H1 (cell line): ENCODE results near the gene NET1. TPM values are rescaled to one million over a fixed set of nuclear protein-coding genes. Genes with fewer than 3 reads are reported as not detected.

Experiments used
- CTCF ChIA-PET: fragments of 300-600 bp; sonication (Branson Sonifier 250); formaldehyde crosslinking; loops from one replicate; lab custom pipeline; 2021; ENCODE audit not compliant: partially characterized antibody; lab: Charles Lee
- POLR2A ChIA-PET: fragments of 300-600 bp; sonication (Branson Sonifier 250); formaldehyde crosslinking; loops from one replicate; lab custom pipeline; 2021; ENCODE audit warnings: inconsistent platforms; ENCODE audit not compliant: partially characterized antibody; lab: Charles Lee
- DNase-seq, 2 experiments: peaks; one replicate each; pipeline versions ENCODE4 v3.0.0 to v3.0.0-alpha.2; 2010 to 2022; ENCODE audit warnings: low spot score in 2 of 2, low read depth in 1 of 2, mixed read lengths in 1 of 2
- FAIRE-seq: peaks from 2 replicates; lab custom pipeline; 2011; peaks lifted over from hg19 to GRCh38; lab: Jason Lieb, UNC
- H2AFZ ChIP-seq: 2 replicates; pipeline ENCODE4 v1.8.1; 2012; ENCODE audit warnings: low read length, inconsistent platforms
- H2AK5ac ChIP-seq: 2 replicates; pipeline ENCODE4 v1.6.1; 2013; ENCODE audit warnings: low read depth, low read length
- H2BK120ac ChIP-seq: replicated peaks from 2 replicates; pipeline ENCODE3; 2013; ENCODE audit warnings: low read depth, low read length, inconsistent platforms
- H2BK12ac ChIP-seq: 2 replicates; pipeline ENCODE4 v1.6.1; 2013; ENCODE audit warnings: low read depth, low read length
- H2BK15ac ChIP-seq: 2 replicates; pipeline ENCODE4 v1.6.1; 2013; ENCODE audit warnings: low read length
- H2BK20ac ChIP-seq: 2 replicates; pipeline ENCODE4 v1.6.1; 2013; ENCODE audit warnings: low read length
- H2BK5ac ChIP-seq: 2 replicates; pipeline ENCODE4 v1.6.1; 2013; ENCODE audit warnings: low read depth, low read length
- H3K14ac ChIP-seq: 2 replicates; pipeline ENCODE4 v1.6.1; 2013; ENCODE audit warnings: inconsistent platforms; ENCODE audit not compliant: insufficient read length
- H3K18ac ChIP-seq: 2 replicates; pipeline ENCODE4 v1.6.1; 2013; ENCODE audit warnings: low read length; ENCODE audit errors: extremely low read depth
- H3K23ac ChIP-seq: 2 replicates; pipeline ENCODE4 v1.6.1; 2013; ENCODE audit warnings: inconsistent platforms; ENCODE audit not compliant: insufficient read length
- H3K23me2 ChIP-seq: 2 replicates; pipeline ENCODE4 v1.6.1; 2013; ENCODE audit warnings: low read depth, low read length
- H3K27ac ChIP-seq: 2 replicates; pipeline ENCODE4 v1.6.1; 2011; ENCODE audit warnings: low read depth, low read length, inconsistent platforms
- H3K27me3 ChIP-seq, 4 experiments: replicated peaks in 1 of 4; 1 replicate in 1 of 4; 2 replicates in 3 of 4; pipeline versions ENCODE4 v1.6.1 to v1.8.1; 2011 to 2013; ENCODE audit warnings: low read length in 3 of 4, mild to moderate bottlenecking in 3 of 4, inconsistent platforms in 2 of 4, mixed read lengths in 2 of 4, moderate library complexity in 1 of 4; ENCODE audit not compliant: control insufficient read depth in 3 of 4, insufficient read depth in 3 of 4; ENCODE audit errors: extremely low read depth in 1 of 4
- H3K36me3 ChIP-seq, 4 experiments: 2 replicates each; pipeline versions ENCODE4 v1.6.1 to v1.8.1; 2011 to 2013; ENCODE audit warnings: mild to moderate bottlenecking in 4 of 4, low read length in 3 of 4, moderate library complexity in 2 of 4, control low read depth in 1 of 4, inconsistent platforms in 1 of 4; ENCODE audit not compliant: insufficient read depth in 4 of 4, control insufficient read depth in 2 of 4
- H3K4ac ChIP-seq: replicated peaks from 2 replicates; pipeline ENCODE3; 2013; ENCODE audit warnings: low read length, low read depth, mixed read lengths, inconsistent platforms; ENCODE audit not compliant: insufficient read length
- H3K4me1 ChIP-seq, 4 experiments: replicated peaks in 1 of 4; 1 replicate in 1 of 4; 2 replicates in 3 of 4; pipeline versions ENCODE4 v1.6.1 to v1.8.1; 2011 to 2013; ENCODE audit warnings: low read length in 3 of 4, inconsistent platforms in 2 of 4, mixed read lengths in 1 of 4; ENCODE audit not compliant: insufficient read depth in 4 of 4, control insufficient read depth in 3 of 4
- H3K4me2 ChIP-seq, 2 experiments: 2 replicates each; pipeline versions ENCODE4 v1.6.1 to v1.8.1; 2011 to 2013; ENCODE audit warnings: low read depth in 2 of 2, low read length in 2 of 2, control low read depth in 1 of 2, inconsistent platforms in 1 of 2, mild to moderate bottlenecking in 1 of 2; ENCODE audit not compliant: insufficient read depth in 1 of 2
- H3K4me3 ChIP-seq, 4 experiments: fragments of 200-600, 300-600 bp in 1 of 4; sonication (generic), shearing (Covaris generic), sonication (Bioruptor Twin) in 1 of 4; 2 replicates each; pipeline versions ENCODE4 v1.5.1 to v1.8.1; 2011 to 2016; ENCODE audit warnings: low read length in 4 of 4, low read depth in 3 of 4, control low read depth in 2 of 4, inconsistent platforms in 2 of 4, mild to moderate bottlenecking in 2 of 4, mixed read lengths in 1 of 4, moderate library complexity in 1 of 4; ENCODE audit not compliant: insufficient read depth in 2 of 4; ENCODE audit errors: extremely low read depth in 1 of 4
- H3K56ac ChIP-seq: replicated peaks from 2 replicates; pipeline ENCODE3; 2013; ENCODE audit warnings: low read depth, mild to moderate bottlenecking, mixed read lengths, low read length, inconsistent platforms; ENCODE audit not compliant: insufficient read length
- H3K79me1 ChIP-seq: 2 replicates; pipeline ENCODE4 v1.6.1; 2013; ENCODE audit warnings: low read depth, low read length, control low read depth
- H3K79me2 ChIP-seq, 2 experiments: 2 replicates each; pipeline versions ENCODE4 v1.6.1 to v1.8.1; 2012 to 2013; ENCODE audit warnings: low read length in 2 of 2, mild to moderate bottlenecking in 2 of 2, inconsistent platforms in 1 of 2; ENCODE audit not compliant: insufficient read depth in 2 of 2, control insufficient read depth in 1 of 2
- H3K9ac ChIP-seq, 4 experiments: replicated peaks in 1 of 4; 1 replicate in 1 of 4; 2 replicates in 3 of 4; pipeline versions ENCODE4 v1.6.1 to v1.8.1; 2011 to 2013; ENCODE audit warnings: low read depth in 3 of 4, low read length in 3 of 4, control low read depth in 2 of 4, mild to moderate bottlenecking in 2 of 4, moderate library complexity in 2 of 4, inconsistent platforms in 1 of 4; ENCODE audit errors: extremely low read depth in 1 of 4
- H3K9me3 ChIP-seq, 2 experiments: 2 replicates each; pipeline versions ENCODE4 v1.6.1 to v1.8.1; 2012 to 2013; ENCODE audit warnings: mild to moderate bottlenecking in 2 of 2, moderate library complexity in 2 of 2, control low read depth in 1 of 2, inconsistent platforms in 1 of 2, low read depth in 1 of 2, low read length in 1 of 2, mixed read lengths in 1 of 2; ENCODE audit not compliant: insufficient read depth in 2 of 2
- H4K20me1 ChIP-seq, 2 experiments: replicated peaks in 1 of 2; 2 replicates each; pipeline versions ENCODE3 to v1.8.1; 2011 to 2013; ENCODE audit warnings: inconsistent platforms in 2 of 2, low read length in 2 of 2, mild to moderate bottlenecking in 1 of 2; ENCODE audit not compliant: insufficient read depth in 2 of 2, control insufficient read depth in 1 of 2
- H4K5ac ChIP-seq: 2 replicates; pipeline ENCODE4 v1.6.1; 2013; ENCODE audit warnings: low read length, low read depth, mixed read lengths, inconsistent platforms; ENCODE audit not compliant: insufficient read length
- H4K8ac ChIP-seq: 2 replicates; pipeline ENCODE4 v1.8.0; 2013; ENCODE audit warnings: mild to moderate bottlenecking, moderate library complexity, low read length, inconsistent platforms; ENCODE audit not compliant: insufficient read depth; ENCODE audit errors: extremely low read depth
- H4K91ac ChIP-seq: replicated peaks from 2 replicates; pipeline ENCODE3; 2013; ENCODE audit warnings: low read length, mixed read lengths, inconsistent platforms; ENCODE audit not compliant: insufficient read length
- BRCA1 ChIP-seq: IDR thresholded peaks from 2 replicates; pipeline ENCODE4 v1.6.1; 2012; ENCODE audit warnings: low read depth, low read length, improper control_type of control experiment
- CHD2 ChIP-seq: IDR thresholded peaks from 2 replicates; pipeline ENCODE4 v1.6.1; 2012; ENCODE audit warnings: low read length, improper control_type of control experiment
- JUN ChIP-seq: IDR thresholded peaks from 2 replicates; pipeline ENCODE4 v1.6.1; 2011; ENCODE audit warnings: low read depth, mild to moderate bottlenecking, improper control_type of control experiment, low read length
- KDM1A ChIP-seq: fragments of 200-600, 300-600 bp; sonication (generic); IDR thresholded peaks from 2 replicates; pipeline ENCODE4 v1.7.1; 2016; ENCODE audit warnings: mild to moderate bottlenecking, low read length, borderline replicate concordance
- KDM5A ChIP-seq: fragments of 200-600 bp; IDR thresholded peaks from 2 replicates; pipeline ENCODE4 v1.7.1; 2012; ENCODE audit warnings: mild to moderate bottlenecking, low read length, inconsistent platforms, mixed read lengths
- NRF1 ChIP-seq: IDR thresholded peaks from 2 replicates; pipeline ENCODE4 v1.6.1; 2011; ENCODE audit warnings: mild to moderate bottlenecking, low read depth, low read length, improper control_type of control experiment
- PHF8 ChIP-seq: fragments of 200-600 bp; sonication (generic); conservative IDR thresholded peaks from 2 replicates; pipeline ENCODE4 v1.7.1; 2012; ENCODE audit warnings: low read depth, mild to moderate bottlenecking, inconsistent platforms, low read length, moderate library complexity
- POLR2A ChIP-seq, 2 experiments: IDR thresholded peaks; 1 replicate in 1 of 2; 2 replicates in 1 of 2; pipeline ENCODE4 v1.6.1; 2011; ENCODE audit warnings: low read depth in 2 of 2, low read length in 2 of 2, mild to moderate bottlenecking in 2 of 2; ENCODE audit errors: control extremely low read depth in 1 of 2
- RAD21 ChIP-seq, 2 experiments: IDR thresholded peaks in 1 of 2; conservative IDR thresholded peaks in 1 of 2; 2 replicates each; pipeline ENCODE4 v1.6.1; 2011; ENCODE audit warnings: low read depth in 2 of 2, low read length in 2 of 2, improper control_type of control experiment in 1 of 2, inconsistent platforms in 1 of 2, mild to moderate bottlenecking in 1 of 2, moderate library complexity in 1 of 2
- SAP30 ChIP-seq: fragments of 300-600 bp; sonication (generic); IDR thresholded peaks from 2 replicates; pipeline ENCODE4 v1.7.1; 2012; ENCODE audit warnings: low read length, moderate library complexity, mild to moderate bottlenecking, inconsistent platforms; ENCODE audit not compliant: insufficient read depth, insufficient replicate concordance
- ZNF274 ChIP-seq: IDR thresholded peaks from 2 replicates; pipeline ENCODE4 v1.7.0; 2012; ENCODE audit warnings: low read length, borderline replicate concordance; ENCODE audit errors: extremely low read depth
- WGBS, 2 experiments: shearing (Covaris generic) in 1 of 2; methylation state at CpG; one replicate each; pipeline versions ENCODE4 v1.1.6 to v1.1.7; 2013 to 2015; ENCODE audit warnings: low lambda C conversion rate in 2 of 2, mixed read lengths in 2 of 2, inconsistent platforms in 1 of 2, low coverage in 1 of 2, missing lambda C conversion rate in 1 of 2; ENCODE audit not compliant: insufficient replicate concordance in 2 of 2, insufficient coverage in 1 of 2, insufficient read length in 1 of 2; ENCODE audit errors: extremely low coverage in 1 of 2, missing lambda C conversion rate in 1 of 2; 5-methylcytosine and 5-hydroxymethylcytosine counted together
- polyA plus RNA-seq, 7 experiments: library from polyadenylated mRNA; depleted of rRNA in 3 of 7; stranded (reverse) in 5 of 7; unstranded in 2 of 7; fragments of >200 nt in 5 of 7; fragments of 200-250 nt in 2 of 7; gene quantifications; 1 replicate in 5 of 7; 2 replicates in 1 of 7; 4 replicates in 1 of 7; pipeline versions ENCODE4 v1.2.1 to v1.2.3, GENCODE V29; 2011 to 2013; ENCODE audit warnings: missing spikeins in 2 of 7, mixed read lengths in 2 of 7
- total RNA-seq: library from RNA; stranded (reverse); fragmentation: NEBNext Ultra II Directional; extraction: Animal tissue kit (Norgen Biotek cat#: 25700); gene quantifications from 2 replicates; pipeline ENCODE4 v1.2.1, GENCODE V29; 2021

NET1 gene
- total and polyA plus RNA-seq, 2 of the 8 experiments (the other 6 are each of a cell fraction or from before 2014, with no cell fraction given): 21.5 to 117 TPM

GRCh38 chr10:5499493-5500140 is 87.3 kb downstream of the NET1 start, which contains the start of gene CALML5:
TSS of gene CALML5 (minus strand) at chr10:5499570. CDS start at chr10:5499438, 132 bp downstream.
- H3K4me3 ChIP-seq: no peak within 1 kb of the TSS
- no peak within 1 kb of the TSS for H3K18ac ChIP-seq
- H2BK15ac ChIP-seq: peak within 1 kb of the TSS; percentile 81; the same call in 1 of the 2 replicates
- H4K5ac ChIP-seq: no peak within 1 kb of the TSS
- H2AK5ac ChIP-seq: no peak within 1 kb of the TSS
- H3K27me3 ChIP-seq: no peaks in the 10 kb centered on the region
- peaks cover 0 to 3% of the 10 kb centered on the region in 2 experiments for H4K20me1 ChIP-seq
- no peaks in the 10 kb centered on the region for H3K9me3 ChIP-seq
- FAIRE-seq (no peak), DNase-seq (no peak)
- 0 out of 2 replicates have a peak within 1 kb of the TSS, but pooled peaks have one; percentile 66 for H2BK5ac ChIP-seq
- no peak within 1 kb of the TSS for H3K4ac ChIP-seq
- H4K91ac ChIP-seq: peak within 1 kb of the TSS; percentile 85
- no peak within 1 kb of the TSS for H3K4me2 ChIP-seq
- no peak within 1 kb of the TSS for H4K8ac ChIP-seq
- H3K14ac ChIP-seq: no peak within 1 kb of the TSS
- no peak within 1 kb of the TSS for H3K23ac ChIP-seq
- no peak within 1 kb of the TSS for H2BK20ac ChIP-seq
- no peaks in the 10 kb centered on the region for H3K79me1 ChIP-seq
- TF ChIP-seq CHD2: no peak
- TF ChIP-seq BRCA1: no peak
- no peak for TF ChIP-seq ZNF274
- TF ChIP-seq RAD21 (IDR thresholded peaks at IDR 0.05 in 1 of 2, conservative IDR thresholded peaks at IDR 0.05 in 1 of 2; ENCODE audit: low read depth in 2 of 2, low read length in 2 of 2): no peak
- no peak for TF ChIP-seq NRF1
- no peak for TF ChIP-seq SAP30
- TF ChIP-seq JUN: no peak
- TF ChIP-seq POLR2A (IDR thresholded peaks at IDR 0.05; ENCODE audit: control extremely low read depth in 1 of 2, low read depth in 2 of 2, low read length in 2 of 2): no peak
- TF ChIP-seq KDM1A: no peak
- no peak for TF ChIP-seq KDM5A
- no peak for TF ChIP-seq PHF8
- no peak within 1 kb of the TSS for H2AFZ ChIP-seq
- peak within 1 kb of the TSS; percentile 80; the same call in 1 of the 2 replicates for H2BK12ac ChIP-seq
- WGBS, 2 experiments: 93% methylated on average over 10 of the region's 10 CpGs; no CpG with 5 or more reads in 1 of the 2 experiments
- H3K79me2 ChIP-seq: no peaks in the 10 kb centered on the region
- H3K9ac ChIP-seq: no peak within 1 kb of the TSS
- no peak within 1 kb of the TSS for H2BK120ac ChIP-seq
- ChIA-PET POLR2A (interaction anchor here (0.8 to 2.4 kb wide), 3 partner anchors 16 to 53 kb away, joined by 3 to 5 read pairs (median 3); no protein-coding TSS in a partner anchor), CTCF (interaction anchor here (0.6 to 4.7 kb wide), 14 partner anchors 10 to 130 kb away, joined by 3 to 28 read pairs (median 4); no protein-coding TSS in a partner anchor)
- H3K27ac ChIP-seq: no peak within 1 kb of the TSS
- peaks cover 0 to 3% (median 0%) of the 10 kb centered on the region in 4 experiments; a peak in 1 of 7 replicates for H3K4me1 ChIP-seq
- H3K23me2 ChIP-seq: peaks cover 12% of the 10 kb centered on the region; the same call in 1 of the 2 replicates
- no peaks in the 10 kb centered on the region for H3K36me3 ChIP-seq
- H3K56ac ChIP-seq: no peak within 1 kb of the TSS
